Measurements from ENCODE around the gene PGLYRP1.

PGLYRP1 gene

GRCh38 chr19:45972947-45973540 lies 49.8 kb downstream of the PGLYRP1 start:
- no peak overlapping the region for H3K27ac ChIP-seq
- DNase-seq (ENCODE audit: low read depth, low spot score), result no peak

GRCh38 chr19:45972081-45972946 lies 50.5 kb downstream of the PGLYRP1 start:
- H3K27ac ChIP-seq, result no peak overlapping the region
- DNase-seq (ENCODE audit: low read depth, low spot score), result no peak

GRCh38 chr19:45971260-45971902 lies 51.5 kb downstream of the PGLYRP1 start:
- H3K27ac ChIP-seq, result no peak overlapping the region
- no peak for DNase-seq (ENCODE audit: low read depth, low spot score)

GRCh38 chr19:45969676-45970075 lies 53.2 kb downstream of the PGLYRP1 start:
- no peak overlapping the region for H3K27ac ChIP-seq

More at GRCh38 chr19:45969676-45970075, 53.2 kb downstream of the PGLYRP1 start:
- DNase-seq (ENCODE audit: low read depth, low spot score), result no peak
